ENCODE data around the gene HSD3B1.
"Not testable (repeated sequence)": the region's sequence is repeated elsewhere in the genome, so short reads cannot be mapped to it uniquely, and the experiment has no call there.

HSD3B1 gene

GRCh38 chr1:119490925-119491324 lies 16.1 kb upstream of the HSD3B1 start:
- DNase-seq (ENCODE audit: low spot score) = no peak

GRCh38 chr1:119492763-119493162 lies 14.2 kb upstream of the HSD3B1 start:
- no peak for DNase-seq (ENCODE audit: low spot score)

- no peak for DNase-seq (ENCODE audit: low spot score)
These were observed 2.2 kb upstream of the HSD3B1 start for GRCh38 chr1:119504831-119505230.

- DNase-seq (ENCODE audit: low spot score) = no peak
These were observed 3.0 kb downstream of the HSD3B1 start for GRCh38 chr1:119510046-119510445.

- DNase-seq (ENCODE audit: low spot score) = no peak
These were observed 8.2 kb downstream of the HSD3B1 start for GRCh38 chr1:119515221-119515620.

GRCh38 chr1:119516247-119516646 lies 9.2 kb downstream of the HSD3B1 start:
- no peak for DNase-seq (ENCODE audit: low spot score)

- peak; percentile 38 for DNase-seq (ENCODE audit: low spot score)
These were observed 9.7 kb downstream of the HSD3B1 start for GRCh38 chr1:119516680-119517079.

GRCh38 chr1:119517667-119518066 lies 10.7 kb downstream of the HSD3B1 start:
- DNase-seq (ENCODE audit: low spot score) = not testable (repeated sequence)

- DNase-seq (ENCODE audit: low spot score) = no peak
These were observed 24.8 kb downstream of the HSD3B1 start for GRCh38 chr1:119531606-119532323.

GRCh38 chr1:119532324-119532910 lies 25.4 kb downstream of the HSD3B1 start:
- DNase-seq (ENCODE audit: low spot score) = no peak

GRCh38 chr1:119535381-119535780 lies 28.4 kb downstream of the HSD3B1 start:
- DNase-seq (ENCODE audit: low spot score) = no peak

GRCh38 chr1:119537966-119538365 lies 31.0 kb downstream of the HSD3B1 start:
- DNase-seq (ENCODE audit: low spot score) = no peak

GRCh38 chr1:119539636-119540035 lies 32.6 kb downstream of the HSD3B1 start:
- no peak for DNase-seq (ENCODE audit: low spot score)

- no peak for DNase-seq (ENCODE audit: low spot score)
These were observed 34.4 kb downstream of the HSD3B1 start for GRCh38 chr1:119541389-119541788.

- no peak for DNase-seq (ENCODE audit: low spot score)
These were observed 35.5 kb downstream of the HSD3B1 start for GRCh38 chr1:119542492-119542946.

- peak; percentile 41 for DNase-seq (ENCODE audit: low spot score)
These were observed 37.3 kb downstream of the HSD3B1 start for GRCh38 chr1:119544165-119544762.

GRCh38 chr1:119546641-119547040 lies 39.6 kb downstream of the HSD3B1 start:
- DNase-seq (ENCODE audit: low spot score) = no peak

GRCh38 chr1:119547306-119547705 lies 40.3 kb downstream of the HSD3B1 start:
- no peak for DNase-seq (ENCODE audit: low spot score)

- no peak for DNase-seq (ENCODE audit: low spot score)
These were observed 40.8 kb downstream of the HSD3B1 start for GRCh38 chr1:119547805-119548204.

- DNase-seq (ENCODE audit: low spot score) = peak; percentile 60
These were observed 42.7 kb downstream of the HSD3B1 start for GRCh38 chr1:119549719-119550132.

GRCh38 chr1:119550381-119550780 lies 43.4 kb downstream of the HSD3B1 start:
- no peak for DNase-seq (ENCODE audit: low spot score)

GRCh38 chr1:119551218-119551617 lies 44.2 kb downstream of the HSD3B1 start:
- DNase-seq (ENCODE audit: low spot score) = no peak

- not testable (repeated sequence) for DNase-seq (ENCODE audit: low spot score)
These were observed 45.6 kb downstream of the HSD3B1 start for GRCh38 chr1:119552656-119553055.

All from iPS-NIHi11 (cell line).